PC-9 (cell line): ENCODE results near the gene HUS1. TPM values are rescaled to one million over a fixed set of nuclear protein-coding genes. Genes with fewer than 3 reads are reported as not detected.

Experiments used
- BruUV-seq: library from RNA; stranded (reverse); fragments of 400-500 nt; replicated peaks from 2 replicates; lab custom pipeline; 2021; lab: Mats Ljungman, UMichigan
- CTCF ChIA-PET: fragments of 300-600 bp; sonication (Branson Sonifier 250); formaldehyde crosslinking; loops from one replicate; lab custom pipeline; 2022; ENCODE audit warnings: antibody characterized with exemption; lab: Charles Lee
- POLR2A ChIA-PET: fragments of 300-600 bp; sonication (Branson Sonifier 250); formaldehyde crosslinking; loops from one replicate; lab custom pipeline; 2022; ENCODE audit warnings: antibody characterized with exemption; ENCODE audit not compliant: unreplicated experiment; lab: Charles Lee
- DNase-seq, 2 experiments: peaks; one replicate each; pipeline versions ENCODE4 v3.0.0 to v3.0.0-alpha.2; 2015 to 2022; ENCODE audit warnings: mixed read lengths in 1 of 2
- H2AFZ ChIP-seq: fragments of 200-600 bp; sonication (generic); 2 replicates; pipeline ENCODE4 v1.8.1; 2017; ENCODE audit warnings: antibody characterized with exemption
- H3F3A ChIP-seq: fragments of 200-600 bp; sonication (generic); 2 replicates; pipeline ENCODE4 v1.8.1; 2017; ENCODE audit warnings: antibody characterized with exemption, mild to moderate bottlenecking, low read depth; ENCODE audit not compliant: insufficient read depth
- H3K27ac ChIP-seq: fragments of 200-600 bp; sonication (generic); 2 replicates; pipeline ENCODE4 v1.6.1; 2016; ENCODE audit warnings: mixed run types
- H3K27me3 ChIP-seq: fragments of 200-600 bp; sonication (generic); 2 replicates; pipeline ENCODE4 v1.6.1; 2016; ENCODE audit warnings: low read depth, mixed run types; ENCODE audit not compliant: insufficient read depth
- H3K36me3 ChIP-seq: fragments of 200-600 bp; sonication (generic); 2 replicates; pipeline ENCODE4 v1.6.1; 2016; ENCODE audit warnings: low read depth, mixed run types
- H3K4me1 ChIP-seq: fragments of 200-600 bp; sonication (generic); replicated peaks from 2 replicates; pipeline ENCODE4 v1.6.1; 2016; ENCODE audit warnings: mixed run types; ENCODE audit not compliant: insufficient read depth
- H3K4me2 ChIP-seq: fragments of 200-600 bp; sonication (generic); 2 replicates; pipeline ENCODE4 v1.6.1; 2017; ENCODE audit warnings: mixed run types
- H3K4me3 ChIP-seq: fragments of 200-600 bp; sonication (generic); 2 replicates; pipeline ENCODE4 v1.6.1; 2016; ENCODE audit warnings: mixed run types
- H3K79me2 ChIP-seq: fragments of 200-600 bp; sonication (generic); 2 replicates; pipeline ENCODE4 v1.6.1; 2017; ENCODE audit warnings: low read depth, mixed run types
- H3K9me2 ChIP-seq: fragments of 200-600 bp; sonication (generic); 2 replicates; pipeline ENCODE4 v1.8.1; 2017; ENCODE audit warnings: mild to moderate bottlenecking; ENCODE audit not compliant: insufficient read depth
- H3K9me3 ChIP-seq: fragments of 200-600 bp; sonication (generic); 2 replicates; pipeline ENCODE4 v1.8.1; 2016; ENCODE audit warnings: low read depth; ENCODE audit not compliant: insufficient read depth
- H4K20me1 ChIP-seq: fragments of 200-600 bp; sonication (generic); 2 replicates; pipeline ENCODE4 v1.8.1; 2017; ENCODE audit not compliant: insufficient read depth
- EZH2 ChIP-seq: fragments of 200-600 bp; sonication (generic); IDR thresholded peaks from 2 replicates; pipeline ENCODE4 v1.8.0; 2017; ENCODE audit warnings: antibody characterized with exemption, low read depth
- intact Hi-C: fragments of 100-400 bp; cut with micrococcal nuclease; formaldehyde crosslinking; loops from one replicate; pipeline ENCODE4 v1.10.0; 2022; ENCODE audit not compliant: unreplicated experiment
- total RNA-seq: library from RNA; stranded (reverse); gene quantifications from 2 replicates; pipeline ENCODE4 v1.2.3, GENCODE V29; 2021
- TF ChIP-seq, protein P1 (sequence below): fragments of 200-600 bp; sonication (generic); conservative IDR thresholded peaks from 2 replicates; pipeline ENCODE4 v1.6.1; 2017; ENCODE audit warnings: mixed run types, antibody characterized with exemption, mild to moderate bottlenecking, moderate library complexity

HUS1 gene
- total RNA-seq, 1 experiment from 2014 or later: 43.5 TPM

DNA sequence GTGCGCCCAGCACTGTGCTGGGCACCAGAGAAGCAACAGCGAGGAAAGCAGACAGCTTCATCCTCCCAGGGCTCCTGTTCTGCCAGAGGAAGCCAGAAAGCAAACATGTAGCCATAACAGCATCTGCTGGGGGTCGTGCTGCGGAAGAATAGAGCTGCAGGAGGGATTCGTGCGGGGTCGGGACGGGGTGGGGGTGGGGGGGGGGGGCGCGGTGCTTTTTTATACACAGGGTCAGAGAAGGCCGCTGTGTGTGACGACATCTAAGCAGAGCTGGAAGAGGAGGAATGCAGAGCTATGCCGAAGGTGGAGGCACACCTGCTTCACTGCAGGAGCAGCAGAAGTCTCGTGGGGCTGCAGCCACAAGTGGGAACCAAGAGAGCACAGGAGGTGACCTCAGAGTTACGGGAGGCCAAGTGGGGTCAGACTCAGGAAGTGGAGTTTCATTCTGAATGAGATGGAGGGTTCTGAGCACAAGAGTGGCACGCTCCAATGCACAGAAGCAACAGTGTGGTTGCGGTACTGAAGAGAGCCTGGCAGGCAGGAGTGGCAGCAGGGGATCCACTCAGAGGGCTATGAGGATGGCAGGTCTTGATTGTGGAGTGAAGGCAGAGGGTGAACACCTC, 42.2 kb downstream of the HUS1 start:
- H3K36me3 ChIP-seq: no peaks in the 10 kb centered on the region
- CTCF ChIA-PET: interaction anchor here (0.6 to 0.7 kb wide), 2 partner anchors 63 to 290 kb away, joined by 3 to 10 read pairs; no protein-coding TSS in a partner anchor
- no peaks in the 10 kb centered on the region for H3K9me2 ChIP-seq
- POLR2A ChIA-PET: no interaction called here
- DNase-seq: no peak
- no TSS peak for BruUV-seq
- no peaks in the 10 kb centered on the region for H4K20me1 ChIP-seq
- TF ChIP-seq EZH2: no peak
- TF ChIP-seq, protein P1, sequence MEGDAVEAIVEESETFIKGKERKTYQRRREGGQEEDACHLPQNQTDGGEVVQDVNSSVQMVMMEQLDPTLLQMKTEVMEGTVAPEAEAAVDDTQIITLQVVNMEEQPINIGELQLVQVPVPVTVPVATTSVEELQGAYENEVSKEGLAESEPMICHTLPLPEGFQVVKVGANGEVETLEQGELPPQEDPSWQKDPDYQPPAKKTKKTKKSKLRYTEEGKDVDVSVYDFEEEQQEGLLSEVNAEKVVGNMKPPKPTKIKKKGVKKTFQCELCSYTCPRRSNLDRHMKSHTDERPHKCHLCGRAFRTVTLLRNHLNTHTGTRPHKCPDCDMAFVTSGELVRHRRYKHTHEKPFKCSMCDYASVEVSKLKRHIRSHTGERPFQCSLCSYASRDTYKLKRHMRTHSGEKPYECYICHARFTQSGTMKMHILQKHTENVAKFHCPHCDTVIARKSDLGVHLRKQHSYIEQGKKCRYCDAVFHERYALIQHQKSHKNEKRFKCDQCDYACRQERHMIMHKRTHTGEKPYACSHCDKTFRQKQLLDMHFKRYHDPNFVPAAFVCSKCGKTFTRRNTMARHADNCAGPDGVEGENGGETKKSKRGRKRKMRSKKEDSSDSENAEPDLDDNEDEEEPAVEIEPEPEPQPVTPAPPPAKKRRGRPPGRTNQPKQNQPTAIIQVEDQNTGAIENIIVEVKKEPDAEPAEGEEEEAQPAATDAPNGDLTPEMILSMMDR: no peak
- H3K27ac ChIP-seq: no peak overlapping the region
- peaks cover 19% of the 10 kb centered on the region for H3K4me1 ChIP-seq
- H3K79me2 ChIP-seq: no peaks in the 10 kb centered on the region
- H2AFZ ChIP-seq: no peak overlapping the region
- intact Hi-C loops: loop anchor here (10.0 kb wide), 1 partner anchor 502 kb away; no protein-coding TSS in a partner anchor
- no peaks in the 10 kb centered on the region for H3K9me3 ChIP-seq
- H3F3A ChIP-seq: peaks cover 11% of the 10 kb centered on the region; the same call in 1 of the 2 replicates
- H3K4me3 ChIP-seq: no peak overlapping the region
- H3K27me3 ChIP-seq: no peaks in the 10 kb centered on the region
- no peak overlapping the region for H3K4me2 ChIP-seq

DNA sequence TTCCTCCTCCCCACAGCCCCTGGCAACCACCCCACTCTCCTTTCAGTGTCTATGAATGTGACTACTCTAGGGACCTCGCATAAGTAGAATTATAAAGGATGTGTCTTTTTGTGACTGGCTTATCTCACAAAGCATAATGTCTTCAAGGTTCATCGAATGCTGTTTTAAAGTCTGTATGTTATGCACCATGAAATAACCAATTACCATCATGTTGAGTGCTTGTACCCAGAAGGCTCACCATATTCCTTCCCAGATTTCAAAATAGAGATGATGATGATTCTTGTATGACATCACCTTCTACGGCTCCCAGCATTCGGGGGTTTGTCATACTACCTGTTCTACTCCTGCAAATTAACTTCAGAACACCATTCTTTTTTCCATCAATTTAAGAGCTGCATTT, 43.1 kb downstream of the HUS1 start:
- no TSS peak for BruUV-seq
- no peak for DNase-seq
- Histone ChIP-seq H3K27me3 (no peaks in the 10 kb centered on the region), H2AFZ (no peak overlapping the region), H3K27ac (no peak overlapping the region), H3K36me3 (no peaks in the 10 kb centered on the region), H3K9me3 (no peaks in the 10 kb centered on the region), H3K4me3 (no peak overlapping the region), H4K20me1 (no peaks in the 10 kb centered on the region), H3K9me2 (no peaks in the 10 kb centered on the region), H3K79me2 (no peaks in the 10 kb centered on the region), H3F3A (peaks cover 5% of the 10 kb centered on the region; the same call in 1 of the 2 replicates), H3K4me1 (peaks cover 11% of the 10 kb centered on the region), H3K4me2 (no peak overlapping the region)
- intact Hi-C loops: loop anchor here (10.0 kb wide), 1 partner anchor 502 kb away; no protein-coding TSS in a partner anchor
- CTCF ChIA-PET: interaction anchor here (0.6 to 0.7 kb wide), 2 partner anchors 63 to 289 kb away, joined by 3 to 10 read pairs; no protein-coding TSS in a partner anchor
- TF ChIP-seq, protein P1: no peak
- TF ChIP-seq EZH2: no peak
- POLR2A ChIA-PET: interaction anchor here (0.6 kb wide), 1 partner anchor 16 kb away, joined by 8 read pairs; no protein-coding TSS in a partner anchor

DNA sequence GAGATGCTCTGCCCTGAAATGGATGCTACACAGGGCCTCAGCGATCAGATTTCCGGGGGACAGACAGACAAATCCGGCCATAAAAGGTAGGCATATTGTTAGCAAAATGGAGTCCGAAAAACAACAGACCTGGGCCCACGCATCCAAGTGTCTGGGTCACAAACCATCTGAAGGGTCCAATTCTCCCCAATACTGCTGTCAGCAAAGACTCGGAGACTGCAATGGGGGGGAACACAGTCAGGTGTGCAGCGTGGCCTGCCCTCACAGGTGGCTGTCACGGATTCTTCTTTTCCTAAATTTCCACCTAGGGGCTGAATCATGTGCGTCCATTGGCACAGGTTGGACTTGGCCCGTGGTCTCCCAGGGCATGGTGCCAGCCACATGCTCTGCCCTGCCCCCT, 44.1 kb downstream of the HUS1 start:
- intact Hi-C loops: loop anchor here (10.0 kb wide), 1 partner anchor 501 kb away; no protein-coding TSS in a partner anchor
- no peak for DNase-seq
- Histone ChIP-seq H3K9me3 (no peaks in the 10 kb centered on the region), H4K20me1 (no peaks in the 10 kb centered on the region), H3F3A (no peaks in the 10 kb centered on the region), H3K79me2 (no peaks in the 10 kb centered on the region), H3K27ac (no peak overlapping the region), H3K4me2 (no peak overlapping the region), H3K4me3 (no peak overlapping the region), H3K36me3 (no peaks in the 10 kb centered on the region), H3K4me1 (0 out of 2 replicates have a peak, but pooled peaks cover under 1% of the 10 kb centered on the region), H3K27me3 (no peaks in the 10 kb centered on the region), H2AFZ (no peak overlapping the region), H3K9me2 (no peaks in the 10 kb centered on the region)
- ChIA-PET CTCF (no interaction called here), POLR2A (no interaction called here)
- BruUV-seq: no TSS peak
- TF ChIP-seq EZH2: no peak
- TF ChIP-seq, protein P1: no peak
